Midbrain (tissue), 1 donor: ENCODE measurements around the gene USP2.
A peak's percentile ranks its signal among the peaks of the same experiment; 100 is the strongest.

Source experiments
- DNase-seq: peaks from one replicate; lab custom pipeline; 2025; lab: John Stamatoyannopoulos, UW

USP2 gene

GRCh38 chr11:119323532-119324033, 57.9 kb downstream of the USP2 start:
- DNase-seq: peak; percentile 78

- no peak for DNase-seq
Observed at GRCh38 chr11:119322921-119323531, 58.5 kb downstream of the USP2 start.

- no peak for DNase-seq
Observed at GRCh38 chr11:119322360-119322739, 59.1 kb downstream of the USP2 start.

- peak; percentile 53 for DNase-seq
Observed at GRCh38 chr11:119320776-119321524, 60.5 kb downstream of the USP2 start.

GRCh38 chr11:119320240-119320775, 61.2 kb downstream of the USP2 start:
- DNase-seq: peak; percentile 69

GRCh38 chr11:119319700-119320239, 61.7 kb downstream of the USP2 start:
- no peak for DNase-seq

- no peak for DNase-seq
Observed at GRCh38 chr11:119319136-119319699, 62.3 kb downstream of the USP2 start.

- no peak for DNase-seq
Observed at GRCh38 chr11:119318240-119319135, 63.0 kb downstream of the USP2 start.

GRCh38 chr11:119317592-119318239, 63.8 kb downstream of the USP2 start:
- DNase-seq: no peak

- DNase-seq: peak; percentile 46
Observed at GRCh38 chr11:119316729-119317591, 64.5 kb downstream of the USP2 start, which contains the start of gene MCAM. Gene MCAM (minus strand): TSS chr11:119317130. CDS start chr11:119317101, 29 bp downstream.

- DNase-seq: peak; percentile 74
Observed at GRCh38 chr11:119316016-119316728, 65.3 kb downstream of the USP2 start.

- peak; percentile 56 for DNase-seq
Observed at GRCh38 chr11:119315131-119316015, 66.1 kb downstream of the USP2 start.

GRCh38 chr11:119314726-119315125, 66.8 kb downstream of the USP2 start:
- DNase-seq: no peak

- no peak for DNase-seq
Observed at GRCh38 chr11:119310682-119311052, 70.8 kb downstream of the USP2 start.

GRCh38 chr11:119309953-119310681, 71.4 kb downstream of the USP2 start:
- DNase-seq: no peak

- no peak for DNase-seq
Observed at GRCh38 chr11:119309411-119309810, 72.1 kb downstream of the USP2 start.

- no peak for DNase-seq
Observed at GRCh38 chr11:119307974-119308373, 73.5 kb downstream of the USP2 start.

- DNase-seq: peak; percentile 9
Observed at GRCh38 chr11:119307219-119307618, 74.3 kb downstream of the USP2 start.
